Body of pancreas (tissue), 4 donors: ENCODE measurements around the gene ZFP62.

Experiments
- CTCF ChIP-seq, 7 experiments: fragments of 450-650 bp in 4 of 7; fragments of 200-600 bp in 3 of 7; sonication (generic) in 3 of 7; IDR thresholded peaks; one replicate each; pipeline ENCODE4 v1.5.1; 2016 to 2019; ENCODE audit warnings: antibody characterized with exemption in 7 of 7
- POLR2A ChIP-seq, 3 donors: fragments of 450-650 bp; IDR thresholded peaks; one replicate each; pipeline ENCODE4 v1.6.1; 2016; ENCODE audit warnings: antibody characterized with exemption in 3 of 3, mild to moderate bottlenecking in 2 of 3

DNA sequence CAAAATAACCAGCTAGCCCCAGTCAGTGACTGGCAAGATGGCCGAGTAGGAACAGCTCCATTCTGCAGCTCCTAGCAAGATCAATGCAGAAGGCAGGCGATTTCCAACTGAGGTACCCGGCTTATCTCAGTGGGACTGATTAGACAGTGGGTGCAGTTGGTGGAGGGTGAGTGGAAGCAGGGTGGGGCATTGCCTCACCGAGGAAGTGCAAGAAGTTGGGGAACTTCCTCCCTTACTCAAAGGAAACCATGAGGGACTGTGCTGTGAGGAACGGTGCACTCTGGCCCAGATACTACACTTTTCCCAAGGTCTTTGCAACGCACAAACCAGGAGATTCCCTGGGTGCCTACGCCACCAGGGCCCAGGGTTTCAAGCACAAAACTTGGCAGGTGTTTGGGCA lies 28.3 kb upstream of the ZFP62 start:
- TF ChIP-seq CTCF (IDR thresholded peaks at IDR 0.05) (no peak), POLR2A (IDR thresholded peaks at IDR 0.05) (no peak)
